Neural cell (in vitro differentiated cells): ENCODE results near the gene CD8A. TPM values are rescaled to one million over a fixed set of nuclear protein-coding genes. Genes with fewer than 3 reads are reported as not detected.

ENCODE experiments used
- H2AFZ ChIP-seq: fragments of 200-600, 300-800 bp; sonication (generic), shearing (Covaris generic); 2 replicates; pipeline ENCODE4 v1.6.0; 2014; ENCODE audit warnings: low read depth, mild to moderate bottlenecking, antibody characterized with exemption, low read length, moderate library complexity
- H3F3A ChIP-seq: fragments of 200-600 bp; shearing (Covaris generic); 2 replicates; pipeline ENCODE4 v1.6.1; 2016; ENCODE audit warnings: mild to moderate bottlenecking, moderate library complexity, mixed read lengths, antibody characterized with exemption, low read length; ENCODE audit not compliant: insufficient read depth, poor library complexity, severe bottlenecking
- H3K27ac ChIP-seq: fragments of 200-600, 300-800 bp; sonication (generic), shearing (Covaris generic); 2 replicates; pipeline ENCODE4 v1.5.1; 2014; ENCODE audit warnings: mild to moderate bottlenecking, low read length, moderate library complexity
- H3K27me3 ChIP-seq: fragments of 300-800, 200-600 bp; sonication (generic), shearing (Covaris generic); 2 replicates; pipeline ENCODE4 v1.6.0; 2014; ENCODE audit warnings: mild to moderate bottlenecking, low read depth, low read length, moderate library complexity; ENCODE audit not compliant: insufficient read depth
- H3K36me3 ChIP-seq: fragments of 300-800, 200-600 bp; sonication (generic), shearing (Covaris generic); 2 replicates; pipeline ENCODE4 v1.5.1; 2014; ENCODE audit warnings: mild to moderate bottlenecking, antibody characterized with exemption, low read length, moderate library complexity; ENCODE audit not compliant: insufficient read depth
- H3K4me2 ChIP-seq: fragments of 300-800, 200-600 bp; sonication (generic), shearing (Covaris generic); 2 replicates; pipeline ENCODE4 v1.6.0; 2014; ENCODE audit warnings: mild to moderate bottlenecking, low read length
- H3K4me3 ChIP-seq: fragments of 300-800, 200-600 bp; sonication (generic), shearing (Covaris generic); 2 replicates; pipeline ENCODE4 v1.5.1; 2014; ENCODE audit warnings: mild to moderate bottlenecking, low read length, moderate library complexity
- H3K79me2 ChIP-seq: fragments of 200-600 bp; shearing (Covaris generic); replicated peaks from 2 replicates; pipeline ENCODE4 v1.6.0; 2014; ENCODE audit warnings: mild to moderate bottlenecking, low read length, moderate library complexity; ENCODE audit not compliant: insufficient read depth
- H3K9ac ChIP-seq: fragments of 300-800, 200-600 bp; sonication (generic), shearing (Covaris generic); 2 replicates; pipeline ENCODE4 v1.6.1; 2016; ENCODE audit warnings: mild to moderate bottlenecking, low read length, mixed read lengths
- H3K9me2 ChIP-seq: fragments of 200-600 bp; shearing (Covaris generic); 2 replicates; pipeline ENCODE4 v1.6.1; 2016; ENCODE audit warnings: mild to moderate bottlenecking, low read length, mixed read lengths; ENCODE audit not compliant: insufficient read depth
- H3K9me3 ChIP-seq: fragments of 200-600, 300-800 bp; sonication (generic), shearing (Covaris generic); 2 replicates; pipeline ENCODE4 v1.6.1; 2016; ENCODE audit warnings: mild to moderate bottlenecking, mixed run types, low read length, moderate library complexity, mixed read lengths
- H4K20me1 ChIP-seq: fragments of 200-600 bp; shearing (Covaris generic); 2 replicates; pipeline ENCODE4 v1.6.1; 2016; ENCODE audit warnings: mild to moderate bottlenecking, mixed run types; ENCODE audit not compliant: insufficient read depth
- CTCF ChIP-seq: fragments of 450-650 bp; IDR thresholded peaks from 2 replicates; pipeline ENCODE4 v1.5.1; 2014; ENCODE audit warnings: antibody characterized with exemption, mild to moderate bottlenecking, moderate library complexity; ENCODE audit not compliant: poor library complexity, severe bottlenecking
- EP300 ChIP-seq: fragments of 450-650 bp; conservative IDR thresholded peaks from 2 replicates; pipeline ENCODE4 v1.6.1; 2014; ENCODE audit warnings: antibody characterized with exemption, mild to moderate bottlenecking, moderate library complexity; ENCODE audit not compliant: poor library complexity, severe bottlenecking
- EZH2 ChIP-seq: fragments of 200-600, 300-800 bp; shearing (Covaris generic), sonication (generic); IDR thresholded peaks from 2 replicates; pipeline ENCODE4 v1.6.1; 2014; ENCODE audit warnings: antibody characterized with exemption, low read length, borderline replicate concordance, mild to moderate bottlenecking; ENCODE audit not compliant: insufficient read depth, poor library complexity, severe bottlenecking
- MXI1 ChIP-seq: fragments of 450-650 bp; conservative IDR thresholded peaks from 2 replicates; pipeline ENCODE4 v1.6.1; 2014; ENCODE audit warnings: antibody characterized with exemption, mild to moderate bottlenecking; ENCODE audit not compliant: poor library complexity, severe bottlenecking
- POLR2AphosphoS5 ChIP-seq: IDR thresholded peaks from 2 replicates; pipeline ENCODE4 v1.6.1; 2012
- RAD21 ChIP-seq: fragments of 450-650 bp; conservative IDR thresholded peaks from 2 replicates; pipeline ENCODE4 v1.6.1; 2014; ENCODE audit warnings: antibody characterized with exemption, mild to moderate bottlenecking, moderate library complexity
- REST ChIP-seq: IDR thresholded peaks from 2 replicates; pipeline ENCODE4 v1.6.1; 2012; ENCODE audit warnings: borderline replicate concordance
- SMC3 ChIP-seq: fragments of 450-650 bp; conservative IDR thresholded peaks from 2 replicates; pipeline ENCODE4 v1.6.1; 2014; ENCODE audit warnings: antibody characterized with exemption, mild to moderate bottlenecking, moderate library complexity; ENCODE audit not compliant: poor library complexity
- TAF1 ChIP-seq: IDR thresholded peaks from 2 replicates; pipeline ENCODE4 v1.6.1; 2012; ENCODE audit warnings: low read depth
- polyA plus RNA-seq: library from polyadenylated mRNA; depleted of rRNA; stranded (reverse); fragments of >200 nt; gene quantifications from 2 replicates; pipeline ENCODE4 v1.2.3, GENCODE V29; 2014

The CD8A gene
- polyA plus RNA-seq, 1 donor from 2014 or later, result 2.2 TPM

- Histone ChIP-seq H3K79me2 (no peaks in the 10 kb centered on the region), H3K4me3 (no peak overlapping the region), H3K9ac (no peak overlapping the region), H4K20me1 (no peaks in the 10 kb centered on the region), H3K9me2 (no peaks in the 10 kb centered on the region), H2AFZ (no peak overlapping the region), H3K27ac (no peak overlapping the region), H3F3A (no peaks in the 10 kb centered on the region), H3K36me3 (peaks cover 6% of the 10 kb centered on the region), H3K4me2 (no peak overlapping the region), H3K9me3 (no peaks in the 10 kb centered on the region), H3K27me3 (no peaks in the 10 kb centered on the region)
- TF ChIP-seq SMC3 (no peak), EP300 (no peak), CTCF (no peak), EZH2 (no peak), TAF1 (no peak), MXI1 (no peak), POLR2AphosphoS5 (no peak), REST (no peak), RAD21 (no peak)
These were observed 15.9 kb downstream of the CD8A start for GRCh38 chr2:86774862-86775261.

- Histone ChIP-seq H4K20me1 (no peaks in the 10 kb centered on the region), H3K9me3 (no peaks in the 10 kb centered on the region), H3K9me2 (no peaks in the 10 kb centered on the region), H3K4me2 (no peak overlapping the region), H3K36me3 (peaks cover 6% of the 10 kb centered on the region), H3K79me2 (no peaks in the 10 kb centered on the region), H3K9ac (no peak overlapping the region), H2AFZ (no peak overlapping the region), H3K27ac (no peak overlapping the region), H3K4me3 (no peak overlapping the region), H3F3A (no peaks in the 10 kb centered on the region), H3K27me3 (no peaks in the 10 kb centered on the region)
- TF ChIP-seq POLR2AphosphoS5, result no peak
- TF ChIP-seq EP300, result no peak
- no peak for TF ChIP-seq REST
- TF ChIP-seq SMC3, result no peak
- TF ChIP-seq TAF1, result no peak
- TF ChIP-seq RAD21, result no peak
- TF ChIP-seq EZH2, result no peak
- no peak for TF ChIP-seq CTCF
- no peak for TF ChIP-seq MXI1
These were observed 18.1 kb downstream of the CD8A start for GRCh38 chr2:86772611-86773010.
